Upper lobe of left lung (tissue), 4 donors: ENCODE results near the gene PNKP.

Experiments
- CTCF ChIP-seq, 6 experiments: fragments of 450-650 bp in 4 of 6; fragments of 200-600 bp in 2 of 6; sonication (generic) in 2 of 6; IDR thresholded peaks; one replicate each; pipeline ENCODE4 v1.5.1; 2016 to 2019; ENCODE audit warnings: antibody characterized with exemption in 6 of 6
- POLR2AphosphoS5 ChIP-seq, 2 donors: sonication (generic); formaldehyde crosslinking; IDR thresholded peaks; one replicate each; pipeline ENCODE4 v1.5.1; 2017; ENCODE audit warnings: antibody characterized with exemption in 2 of 2

- TF ChIP-seq CTCF (IDR thresholded peaks at IDR 0.05) (no peak), POLR2AphosphoS5 (IDR thresholded peaks at IDR 0.05) (no peak)
Observed at GRCh38 chr19:49811328-49811727, 56.0 kb downstream of the PNKP start.
